ENCODE measurements around the gene SLAIN2. TPM values are rescaled to one million over a fixed set of nuclear protein-coding genes. Genes with fewer than 3 reads are reported as not detected.

The SLAIN2 gene
- total RNA-seq, 1 experiment from 2014 or later = 32.0 TPM

GRCh38 chr4:48369771-48370170 lies 28.4 kb downstream of the SLAIN2 start:
- H3K4me3 ChIP-seq (ENCODE audit: insufficient read depth, low read depth, low read length) = no peak overlapping the region
- no peak for DNase-seq
- H3K36me3 ChIP-seq (replicated peaks; ENCODE audit: control insufficient read depth, insufficient read depth, low read length) = no peaks in the 10 kb centered on the region
- H3K27me3 ChIP-seq (ENCODE audit: control insufficient read depth, insufficient read depth, low read length) = no peaks in the 10 kb centered on the region

DNA sequence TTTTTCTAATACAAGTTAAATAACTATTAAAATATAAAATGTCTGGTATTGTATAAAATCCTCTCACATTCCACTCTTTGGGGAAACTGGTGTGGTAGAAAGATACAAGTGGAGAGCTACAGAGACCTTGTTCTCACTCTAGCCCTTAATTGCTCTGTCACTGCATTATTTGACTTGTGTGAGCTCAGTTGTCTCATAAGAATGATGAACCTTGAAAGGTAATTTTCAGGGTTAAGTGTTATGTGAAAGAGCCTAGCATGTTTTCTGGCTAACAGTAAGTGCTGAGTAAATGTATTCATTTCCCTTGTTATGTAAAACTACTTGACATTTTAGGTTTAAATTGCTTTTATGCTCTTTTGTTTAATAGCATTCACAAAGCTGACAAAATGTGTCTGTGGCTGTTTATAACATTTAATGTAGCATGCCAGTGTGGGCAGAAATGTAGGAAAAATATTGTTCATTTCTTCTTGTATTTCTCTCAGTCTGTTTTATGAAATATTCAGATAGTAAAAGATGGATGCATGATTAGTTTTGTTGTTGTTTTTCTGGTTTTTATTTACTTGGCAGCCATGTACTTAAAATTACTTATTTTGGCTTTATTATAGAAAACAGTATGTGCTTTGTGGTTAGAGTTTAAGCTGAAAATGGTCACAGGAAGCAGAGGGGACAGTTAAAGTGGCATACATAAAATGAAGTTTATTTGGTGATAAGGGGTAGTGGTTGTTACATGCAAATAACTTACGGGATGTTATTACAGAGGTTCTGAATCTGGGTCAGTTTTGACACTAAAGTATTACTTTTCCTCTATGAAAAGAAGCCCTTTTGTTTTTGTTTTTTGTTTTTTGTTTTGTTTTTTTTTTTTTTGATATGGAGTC lies 29.2 kb downstream of the SLAIN2 start:
- no peaks in the 10 kb centered on the region for H3K36me3 ChIP-seq (replicated peaks; ENCODE audit: control insufficient read depth, insufficient read depth, low read length)
- no peak overlapping the region for H3K4me3 ChIP-seq (ENCODE audit: insufficient read depth, low read depth, low read length)
- H3K27me3 ChIP-seq (ENCODE audit: control insufficient read depth, insufficient read depth, low read length) = no peaks in the 10 kb centered on the region
- peak; percentile 14 for DNase-seq

DNA sequence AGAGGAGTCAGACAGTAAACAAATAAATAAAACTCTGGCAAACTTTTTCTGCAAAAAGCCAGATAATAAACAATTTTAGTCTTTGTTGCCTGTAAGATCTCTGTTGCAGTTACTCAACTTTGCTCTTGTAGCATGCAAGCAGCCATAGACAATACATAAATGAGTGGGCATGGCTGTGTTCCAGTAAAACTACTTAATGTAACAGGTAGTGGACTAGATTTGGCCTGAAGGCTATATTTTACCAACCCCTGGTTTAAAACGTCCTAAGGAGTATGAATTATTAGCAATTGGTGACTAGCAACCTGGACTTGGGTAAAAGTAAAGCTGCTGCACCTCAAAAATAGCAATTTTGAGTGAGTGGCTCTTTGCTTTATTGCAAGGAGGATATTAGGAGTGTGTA lies 30.9 kb downstream of the SLAIN2 start:
- no peak for DNase-seq
- no peaks in the 10 kb centered on the region for H3K27me3 ChIP-seq (ENCODE audit: control insufficient read depth, insufficient read depth, low read length)
- H3K4me3 ChIP-seq (ENCODE audit: insufficient read depth, low read depth, low read length) = no peak overlapping the region
- no peaks in the 10 kb centered on the region for H3K36me3 ChIP-seq (replicated peaks; ENCODE audit: control insufficient read depth, insufficient read depth, low read length)

GRCh38 chr4:48375651-48376304 lies 34.4 kb downstream of the SLAIN2 start:
- H3K36me3 ChIP-seq (replicated peaks; ENCODE audit: control insufficient read depth, insufficient read depth, low read length) = no peaks in the 10 kb centered on the region
- no peak overlapping the region for H3K4me3 ChIP-seq (ENCODE audit: insufficient read depth, low read depth, low read length)
- H3K27me3 ChIP-seq (ENCODE audit: control insufficient read depth, insufficient read depth, low read length) = no peaks in the 10 kb centered on the region
- no peak for DNase-seq

DNA sequence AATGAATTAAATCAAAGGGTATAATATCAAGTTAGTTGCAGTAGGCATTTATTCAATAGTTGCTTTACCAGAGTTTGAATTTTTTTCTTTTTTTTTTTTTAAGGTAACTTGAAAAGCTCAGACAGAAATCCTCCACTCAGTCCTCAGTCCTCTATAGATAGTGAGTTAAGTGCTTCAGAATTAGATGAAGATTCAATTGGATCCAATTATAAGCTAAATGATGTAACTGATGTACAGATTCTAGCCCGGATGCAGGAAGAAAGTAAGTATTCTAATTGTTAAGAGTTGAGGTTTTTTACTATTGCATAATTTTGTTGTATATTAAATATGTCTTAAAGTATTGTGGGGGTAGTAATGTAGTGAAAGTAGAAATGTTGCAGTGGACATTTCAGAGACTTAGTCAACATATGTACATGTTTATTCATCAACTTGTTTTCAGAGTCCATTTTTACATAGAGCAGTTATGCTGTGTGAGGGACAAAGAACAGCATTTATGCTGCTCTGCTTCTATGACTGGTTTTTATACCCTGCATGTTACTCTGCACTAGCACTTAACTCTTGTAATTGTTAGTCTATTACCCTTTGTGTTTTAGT lies 38.4 kb downstream of the SLAIN2 start:
- H3K27me3 ChIP-seq (ENCODE audit: control insufficient read depth, insufficient read depth, low read length) = no peaks in the 10 kb centered on the region
- H3K4me3 ChIP-seq (ENCODE audit: insufficient read depth, low read depth, low read length) = no peak overlapping the region
- no peaks in the 10 kb centered on the region; the same call in none of the 2 replicates for H3K36me3 ChIP-seq (replicated peaks; ENCODE audit: control insufficient read depth, insufficient read depth, low read length)
- no peak for DNase-seq

DNA sequence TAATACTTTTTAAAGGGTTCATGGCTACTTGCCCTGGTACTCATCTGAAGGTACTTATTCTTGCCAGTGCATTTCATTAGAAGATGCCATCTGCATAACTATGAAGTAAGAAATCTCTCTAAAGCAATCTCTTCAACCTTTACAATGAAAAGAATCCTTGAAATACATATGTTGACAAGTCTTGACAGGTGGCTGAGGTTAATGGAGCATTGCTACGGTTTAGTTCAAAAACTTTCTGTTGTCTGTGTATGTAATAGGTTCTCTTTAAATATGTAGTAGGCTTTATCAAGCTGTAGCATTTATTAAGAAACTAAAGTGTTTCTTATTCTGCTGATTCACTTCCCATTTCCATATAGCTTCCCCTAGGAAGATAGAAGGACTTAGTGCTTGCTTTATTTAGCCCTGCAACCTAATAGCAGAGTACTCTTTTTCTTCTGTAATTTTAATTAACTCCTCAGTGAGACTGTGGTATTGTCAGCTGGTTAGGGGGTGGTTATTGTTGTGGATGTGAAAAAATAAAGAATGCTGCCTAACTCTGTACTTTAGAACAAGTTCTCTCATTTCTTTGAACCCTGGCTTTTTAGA lies 39.3 kb downstream of the SLAIN2 start:
- DNase-seq = peak; percentile 22
- no peak overlapping the region for H3K4me3 ChIP-seq (ENCODE audit: insufficient read depth, low read depth, low read length)
- no peaks in the 10 kb centered on the region; the same call in none of the 2 replicates for H3K36me3 ChIP-seq (replicated peaks; ENCODE audit: control insufficient read depth, insufficient read depth, low read length)
- H3K27me3 ChIP-seq (ENCODE audit: control insufficient read depth, insufficient read depth, low read length) = no peaks in the 10 kb centered on the region

GRCh38 chr4:48388525-48389154 lies 47.3 kb downstream of the SLAIN2 start:
- Histone ChIP-seq H3K4me3 (ENCODE audit: insufficient read depth, low read depth, low read length) (no peak overlapping the region), H3K36me3 (replicated peaks; ENCODE audit: control insufficient read depth, insufficient read depth, low read length) (no peaks in the 10 kb centered on the region; the same call in none of the 2 replicates), H3K27me3 (ENCODE audit: control insufficient read depth, insufficient read depth, low read length) (no peaks in the 10 kb centered on the region)
- no peak for DNase-seq

GRCh38 chr4:48396043-48396442 lies 54.7 kb downstream of the SLAIN2 start:
- Histone ChIP-seq H3K4me3 (ENCODE audit: insufficient read depth, low read depth, low read length) (no peak overlapping the region), H3K27me3 (ENCODE audit: control insufficient read depth, insufficient read depth, low read length) (no peaks in the 10 kb centered on the region), H3K36me3 (replicated peaks; ENCODE audit: control insufficient read depth, insufficient read depth, low read length) (no peaks in the 10 kb centered on the region; the same call in 1 of the 2 replicates)
- no peak for DNase-seq

- no peaks in the 10 kb centered on the region for H3K36me3 ChIP-seq (replicated peaks; ENCODE audit: control insufficient read depth, insufficient read depth, low read length)
- H3K27me3 ChIP-seq (ENCODE audit: control insufficient read depth, insufficient read depth, low read length) = no peaks in the 10 kb centered on the region
- H3K4me3 ChIP-seq (ENCODE audit: insufficient read depth, low read depth, low read length) = no peak overlapping the region
- no peak for DNase-seq
These were observed 59.1 kb downstream of the SLAIN2 start for GRCh38 chr4:48400416-48400815.

DNA sequence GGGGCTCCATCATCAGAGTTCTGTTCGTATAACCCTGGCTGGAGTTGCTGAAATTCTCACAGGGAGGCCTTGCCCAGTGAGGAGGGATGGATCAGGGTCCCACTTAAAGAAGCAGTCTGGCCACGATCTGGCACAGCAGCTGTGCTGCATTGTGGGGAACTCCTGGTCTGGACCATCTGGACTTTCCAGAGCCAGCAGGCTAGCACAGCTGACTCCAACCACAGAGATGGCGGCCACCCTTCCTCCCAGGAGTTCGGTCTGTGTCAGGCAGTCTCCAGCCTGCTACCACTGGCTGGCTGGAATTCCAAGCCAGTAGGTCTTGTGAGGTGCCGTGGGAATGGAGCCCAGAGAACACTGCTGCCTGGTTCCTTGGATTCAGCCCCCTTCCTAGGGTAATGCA lies 62.0 kb downstream of the SLAIN2 start:
- Histone ChIP-seq H3K27me3 (ENCODE audit: control insufficient read depth, insufficient read depth, low read length) (no peaks in the 10 kb centered on the region), H3K4me3 (ENCODE audit: insufficient read depth, low read depth, low read length) (no peak overlapping the region), H3K36me3 (replicated peaks; ENCODE audit: control insufficient read depth, insufficient read depth, low read length) (no peaks in the 10 kb centered on the region)
- no peak for DNase-seq

DNA sequence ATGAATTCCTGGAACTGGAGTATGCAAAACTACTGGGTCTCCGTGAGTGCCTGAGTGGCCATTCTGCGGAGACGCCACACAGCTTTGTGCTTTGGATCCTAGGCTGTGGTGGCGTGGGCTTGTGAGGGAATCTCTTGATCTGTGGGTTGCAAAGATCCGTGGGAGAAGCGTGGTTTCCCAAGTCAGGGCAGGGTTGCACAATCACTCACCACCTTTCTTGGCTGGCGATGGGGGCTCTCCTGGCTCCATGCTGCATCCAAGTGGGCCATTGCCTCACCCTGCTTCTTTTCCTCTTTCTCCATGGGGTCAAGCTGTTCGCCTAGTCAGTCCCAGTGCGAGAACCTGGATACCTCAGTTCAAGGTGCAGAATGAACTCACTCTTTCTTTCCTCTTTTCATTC lies 62.5 kb downstream of the SLAIN2 start:
- H3K27me3 ChIP-seq (ENCODE audit: control insufficient read depth, insufficient read depth, low read length) = no peaks in the 10 kb centered on the region
- H3K36me3 ChIP-seq (replicated peaks; ENCODE audit: control insufficient read depth, insufficient read depth, low read length) = no peaks in the 10 kb centered on the region
- no peak overlapping the region for H3K4me3 ChIP-seq (ENCODE audit: insufficient read depth, low read depth, low read length)
- no peak for DNase-seq

GRCh38 chr4:48405924-48406323 lies 64.6 kb downstream of the SLAIN2 start:
- no peak for DNase-seq
- Histone ChIP-seq H3K4me3 (ENCODE audit: insufficient read depth, low read depth, low read length) (no peak overlapping the region), H3K36me3 (replicated peaks; ENCODE audit: control insufficient read depth, insufficient read depth, low read length) (no peaks in the 10 kb centered on the region), H3K27me3 (ENCODE audit: control insufficient read depth, insufficient read depth, low read length) (no peaks in the 10 kb centered on the region)

DNA sequence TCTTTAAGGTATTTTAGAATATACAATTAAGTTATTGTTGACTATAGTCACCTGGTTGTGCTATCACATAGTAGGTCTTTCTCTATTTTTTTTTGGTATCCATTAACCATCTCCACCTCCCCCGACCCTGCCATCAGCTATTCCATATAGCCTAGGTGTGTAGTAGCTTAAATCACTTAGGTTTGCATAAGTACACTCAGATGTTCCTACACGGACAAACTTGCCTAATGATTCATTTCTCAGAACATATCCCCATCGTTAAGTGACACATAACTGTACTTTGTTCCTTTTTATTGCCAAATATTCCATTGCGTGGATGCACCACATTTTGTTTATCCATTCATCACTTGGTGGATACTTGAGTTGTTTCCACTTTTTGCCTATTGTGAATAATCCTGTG lies 67.9 kb downstream of the SLAIN2 start:
- H3K36me3 ChIP-seq (replicated peaks; ENCODE audit: control insufficient read depth, insufficient read depth, low read length) = no peaks in the 10 kb centered on the region
- no peak for DNase-seq
- no peak overlapping the region for H3K4me3 ChIP-seq (ENCODE audit: insufficient read depth, low read depth, low read length)
- no peaks in the 10 kb centered on the region for H3K27me3 ChIP-seq (ENCODE audit: control insufficient read depth, insufficient read depth, low read length)

DNA sequence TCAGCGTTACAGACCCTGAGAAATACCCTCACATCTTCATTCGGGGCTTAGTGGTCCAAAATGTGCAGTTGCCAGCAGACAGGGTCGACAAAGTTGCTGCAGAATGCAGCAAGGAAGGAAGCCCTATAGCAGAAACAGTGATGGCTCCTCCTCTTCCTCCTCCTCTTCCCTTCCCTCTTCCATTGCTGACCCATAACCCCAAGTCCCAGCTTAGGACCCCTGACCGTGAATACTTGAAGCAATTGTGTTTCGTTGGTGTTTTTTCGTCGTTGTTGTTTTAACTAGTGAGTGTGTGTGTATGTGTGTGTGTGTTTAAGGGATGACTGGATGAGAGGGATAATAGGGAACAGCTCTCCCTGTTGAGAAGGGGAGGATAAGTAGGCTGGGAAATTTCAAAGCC lies 69.5 kb downstream of the SLAIN2 start:
- DNase-seq = no peak
- no peaks in the 10 kb centered on the region for H3K27me3 ChIP-seq (ENCODE audit: control insufficient read depth, insufficient read depth, low read length)
- H3K36me3 ChIP-seq (replicated peaks; ENCODE audit: control insufficient read depth, insufficient read depth, low read length) = no peaks in the 10 kb centered on the region
- no peak overlapping the region for H3K4me3 ChIP-seq (ENCODE audit: insufficient read depth, low read depth, low read length)
